ENCODE data around the gene PERCC1.

Gene PERCC1

DNA sequence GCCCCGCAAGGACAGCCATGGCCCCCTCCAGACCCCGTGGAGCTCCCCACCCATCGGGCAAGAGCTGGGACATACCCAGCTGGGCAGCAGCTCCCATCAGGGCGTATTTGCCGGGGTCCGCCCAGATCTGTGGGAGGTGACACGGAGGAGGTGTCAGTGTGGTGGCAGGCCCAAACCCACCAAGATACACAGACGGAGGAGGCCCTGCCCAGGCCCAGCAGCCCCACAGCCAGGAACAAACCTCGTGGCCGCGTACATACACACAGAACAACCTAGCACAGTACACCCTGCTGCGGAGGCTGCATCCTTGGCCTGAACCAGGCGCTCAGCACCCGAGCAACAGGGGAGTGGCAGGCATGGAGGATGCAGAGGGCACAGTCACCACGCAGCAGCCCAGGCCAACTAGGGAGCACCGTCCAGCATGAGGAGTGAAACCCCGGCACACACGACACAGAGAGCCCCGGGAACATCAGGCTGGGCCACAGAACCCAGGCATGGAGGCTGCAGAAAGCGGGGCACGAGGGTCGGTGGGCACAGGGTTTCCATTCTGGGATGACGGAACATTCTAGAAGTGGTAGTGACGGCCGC lies 18.4 kb downstream of the PERCC1 start:
- no peak for DNase-seq (ENCODE audit: low spot score)
- FAIRE-seq = no peak

DNA sequence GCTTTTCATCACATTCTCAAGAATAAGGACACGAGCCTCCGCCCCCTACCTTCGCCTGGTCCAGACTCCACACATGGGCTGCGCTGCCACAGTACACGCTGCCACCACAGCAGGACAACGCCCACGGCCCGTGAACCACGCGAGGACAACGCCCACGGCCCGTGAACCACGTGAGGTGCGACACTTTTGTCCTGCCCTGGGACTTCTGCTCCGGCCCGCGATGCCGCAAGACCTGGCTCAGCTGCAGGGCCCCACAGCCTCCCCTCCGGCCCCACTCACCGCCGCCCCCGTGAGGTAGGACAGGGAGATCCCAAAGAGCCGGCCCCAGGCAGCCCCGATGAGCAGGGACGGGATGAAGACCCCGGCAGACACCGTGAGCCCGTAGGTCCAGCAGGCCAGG lies 19.3 kb downstream of the PERCC1 start:
- no peak for FAIRE-seq
- no peak for DNase-seq (ENCODE audit: low spot score)

DNA sequence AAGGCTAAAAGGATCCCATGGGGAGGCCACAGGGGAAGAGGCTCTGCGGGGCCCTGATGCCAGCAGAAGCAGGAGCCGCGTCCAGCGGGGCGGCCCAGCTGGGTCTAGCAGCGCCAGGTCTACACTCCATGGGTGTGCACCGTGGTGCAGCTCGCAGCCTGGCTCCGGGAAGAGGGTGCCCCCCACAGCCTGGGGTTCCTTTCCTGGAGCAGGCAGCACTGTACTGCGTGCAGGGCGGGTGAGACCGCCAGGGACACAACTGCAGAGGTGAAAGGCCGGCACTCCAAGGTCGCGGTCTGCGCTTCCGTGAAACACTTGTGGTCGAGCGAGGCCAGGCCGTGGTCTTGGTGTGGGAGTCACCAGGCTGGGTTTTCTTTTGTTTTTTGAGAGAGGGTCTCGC lies 20.0 kb downstream of the PERCC1 start:
- no peak for DNase-seq (ENCODE audit: low spot score)

GRCh38 chr16:1451702-1452392 lies 21.0 kb downstream of the PERCC1 start:
- DNase-seq (ENCODE audit: low spot score) (no peak), FAIRE-seq (peak; percentile 52)

More for the DNA sequence above, 20.0 kb downstream of the PERCC1 start:
- no peak for FAIRE-seq

DNA sequence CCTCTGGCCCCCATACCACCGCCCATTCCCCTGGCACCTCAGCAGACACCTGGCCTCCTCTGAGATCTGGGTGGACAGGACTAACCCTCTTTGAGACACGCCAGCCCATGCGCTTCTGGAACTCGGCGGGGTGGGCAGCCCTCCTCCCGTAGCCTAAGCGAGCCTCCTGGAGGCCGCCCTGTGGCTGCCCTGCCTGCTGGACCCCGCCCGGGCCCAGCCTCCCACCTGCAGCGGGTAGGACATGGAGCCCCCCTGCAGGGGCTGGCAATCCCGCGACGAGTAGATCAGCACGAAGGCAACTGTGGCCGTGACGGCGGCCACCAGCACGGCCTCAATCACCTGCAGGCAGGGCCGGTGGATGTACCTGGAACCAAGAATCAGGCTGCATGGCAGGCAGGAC lies 21.7 kb downstream of the PERCC1 start:
- DNase-seq (ENCODE audit: low spot score) (no peak), FAIRE-seq (no peak)

- DNase-seq (ENCODE audit: low spot score) (no peak), FAIRE-seq (no peak)
Measured at GRCh38 chr16:1453316-1453715, 22.4 kb downstream of the PERCC1 start.

DNA sequence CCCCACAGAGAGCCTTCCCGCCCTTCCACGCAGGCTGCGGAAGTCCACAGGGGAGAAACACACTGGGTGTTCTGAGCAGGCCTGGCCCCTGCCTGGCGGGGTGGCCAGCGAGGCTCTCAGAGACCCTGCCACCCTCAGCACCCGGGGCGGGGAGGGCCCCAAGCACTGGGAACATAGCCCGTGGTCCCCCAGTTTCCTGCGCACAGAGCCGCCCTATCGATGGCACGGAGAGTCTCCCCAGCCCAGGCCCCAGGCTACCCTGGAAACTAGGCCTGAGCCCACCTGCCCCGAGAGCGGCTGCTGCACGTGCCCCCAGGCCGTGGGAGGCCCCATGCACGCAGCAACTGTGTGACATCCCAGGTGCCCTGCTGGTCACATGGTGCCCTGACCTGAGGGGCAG lies 23.7 kb downstream of the PERCC1 start:
- DNase-seq (ENCODE audit: low spot score) (no peak), FAIRE-seq (no peak)

DNA sequence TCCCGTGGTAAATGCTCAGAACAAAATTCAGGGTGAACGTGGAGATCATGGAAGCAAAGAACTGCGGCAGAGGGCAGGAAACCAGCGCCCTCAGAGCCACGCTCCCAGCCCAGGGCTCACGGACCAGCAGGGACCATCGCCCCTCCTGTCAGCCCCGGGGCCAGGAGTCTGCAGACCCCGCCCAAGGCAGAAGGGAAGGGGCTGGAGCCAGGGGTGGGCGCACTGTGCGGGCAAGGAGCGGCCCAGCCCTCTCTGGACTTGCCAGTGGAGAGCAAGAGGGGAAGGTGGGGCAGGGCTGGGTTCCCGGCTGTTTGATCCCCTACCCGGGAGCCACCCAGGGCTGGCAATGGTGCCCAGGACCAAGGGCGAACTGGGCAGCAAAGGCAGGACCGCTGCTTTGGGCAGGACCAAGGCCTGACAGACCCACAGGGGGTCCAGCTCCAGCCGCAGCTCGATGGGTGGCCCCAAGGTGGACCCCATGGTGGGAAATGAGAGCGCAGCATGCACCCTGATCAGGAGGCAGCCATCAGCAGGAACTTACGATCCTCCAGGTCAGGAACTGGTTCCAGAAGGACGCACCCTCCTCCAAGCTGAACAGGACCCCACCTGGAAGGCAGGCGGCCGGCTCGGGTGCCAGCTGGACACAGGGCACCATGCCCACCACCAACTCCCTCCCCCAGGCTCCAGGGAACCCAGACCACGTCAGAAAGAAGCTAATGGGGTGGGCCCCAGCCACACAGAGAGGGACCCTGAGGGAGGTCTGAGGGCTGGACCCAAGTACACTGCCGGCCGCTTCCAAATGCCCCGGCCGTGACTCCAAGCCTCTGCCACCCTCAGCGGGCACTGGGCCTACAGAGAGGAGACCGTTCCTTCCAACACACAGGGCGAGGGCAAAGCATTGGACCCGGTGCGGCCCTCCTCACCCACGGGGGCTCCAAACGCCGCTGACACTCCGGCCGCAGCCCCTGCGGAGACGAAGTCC lies 24.6 kb downstream of the PERCC1 start:
- FAIRE-seq = no peak
- no peak for DNase-seq (ENCODE audit: low spot score)

GRCh38 chr16:1456951-1457350 lies 26.1 kb downstream of the PERCC1 start:
- FAIRE-seq (no peak), DNase-seq (ENCODE audit: low spot score) (no peak)

DNA sequence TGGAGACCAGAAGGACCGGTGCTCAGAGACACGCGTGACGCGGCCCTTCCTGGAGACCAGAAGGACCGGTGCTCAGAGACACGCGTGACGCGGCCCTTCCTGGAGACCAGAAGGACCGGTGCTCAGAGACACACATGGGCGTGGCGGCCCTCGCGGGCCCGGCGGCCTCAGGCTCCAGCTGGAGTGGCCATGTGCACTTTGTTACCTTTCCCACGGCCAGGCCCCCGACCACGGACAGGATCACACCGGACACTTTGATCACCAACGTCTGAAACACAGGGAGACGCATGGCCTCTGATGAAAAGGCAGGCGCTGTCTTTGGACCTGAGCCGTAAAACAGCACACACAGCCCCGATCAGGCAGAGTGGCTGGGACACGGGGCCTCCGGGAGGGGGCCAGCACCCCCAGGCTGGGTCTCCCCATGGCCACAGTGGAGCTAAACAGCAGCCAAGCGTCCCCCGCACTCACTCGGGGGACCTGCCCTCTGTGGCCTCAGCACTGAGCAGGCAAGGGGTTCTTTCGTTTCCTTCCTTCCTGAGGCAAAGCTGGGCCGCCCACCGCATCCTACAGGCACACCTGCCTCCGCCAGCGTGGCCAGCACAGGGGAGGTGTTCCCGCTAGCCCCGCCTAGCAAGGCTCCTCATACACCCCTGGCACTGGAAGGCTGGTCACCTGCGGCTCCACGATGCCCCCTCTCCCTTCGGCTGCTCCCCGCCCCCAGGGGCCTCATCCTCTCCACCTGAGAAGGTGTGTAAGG lies 26.8 kb downstream of the PERCC1 start:
- FAIRE-seq (no peak), DNase-seq (ENCODE audit: low spot score) (no peak)

DNA sequence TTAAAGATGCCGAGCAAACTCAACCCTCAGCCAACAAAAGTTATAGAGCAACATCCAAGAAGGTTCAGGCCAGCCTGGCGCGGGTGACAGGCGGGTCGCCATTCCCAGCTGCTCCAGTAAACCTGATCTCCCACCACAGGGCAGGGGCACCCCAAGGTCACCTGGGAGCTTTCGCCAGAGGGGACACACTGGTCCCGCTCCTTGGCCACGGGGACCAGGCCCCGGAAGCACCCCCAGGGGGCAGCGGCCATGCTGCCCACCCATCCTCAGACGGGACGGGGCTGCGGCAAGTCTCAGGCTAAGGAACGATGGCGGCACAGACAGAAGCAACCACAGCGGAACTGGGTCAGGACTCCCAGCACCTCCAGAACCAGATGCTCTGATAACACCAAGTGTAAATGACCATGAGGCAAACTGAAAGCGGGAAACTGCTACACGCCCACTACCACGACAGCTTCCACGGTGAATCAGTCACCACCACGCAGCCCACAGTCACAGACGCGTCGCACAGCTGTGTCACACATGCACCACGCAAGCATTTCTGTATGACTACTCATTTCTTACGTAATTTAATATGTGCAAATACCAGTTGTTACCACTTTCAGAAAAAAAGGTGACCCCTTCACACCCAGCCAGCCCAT lies 27.6 kb downstream of the PERCC1 start:
- no peak for FAIRE-seq

GRCh38 chr16:1458977-1459341 lies 28.1 kb downstream of the PERCC1 start:
- FAIRE-seq (no peak), DNase-seq (ENCODE audit: low spot score) (no peak)

More for the DNA sequence above, 27.6 kb downstream of the PERCC1 start:
- no peak for DNase-seq (ENCODE audit: low spot score)

DNA sequence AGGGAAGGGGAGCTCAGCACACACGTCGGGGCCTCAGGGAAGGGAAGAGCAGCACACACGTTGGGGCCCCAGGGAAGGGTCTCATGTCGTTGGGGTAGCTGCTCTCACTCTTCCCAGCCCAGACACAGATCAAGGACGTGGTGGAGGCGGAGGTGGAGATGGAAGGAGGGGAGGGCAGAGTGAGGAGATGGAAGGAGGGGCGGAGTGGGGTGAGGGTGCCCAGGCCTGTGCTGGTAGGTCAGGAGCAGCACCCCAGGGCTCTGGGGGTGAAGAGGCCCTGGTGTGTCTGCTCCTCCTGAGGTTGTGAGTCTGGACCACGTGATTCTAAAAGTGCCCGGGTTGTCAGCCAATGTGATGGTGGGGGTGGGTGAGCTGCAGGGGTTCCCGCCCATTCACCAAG lies 29.1 kb downstream of the PERCC1 start:
- DNase-seq (ENCODE audit: low spot score) (no peak), FAIRE-seq (no peak)

GRCh38 chr16:1460602-1461138 lies 29.8 kb downstream of the PERCC1 start:
- FAIRE-seq (no peak), DNase-seq (ENCODE audit: low spot score) (no peak)

GRCh38 chr16:1461146-1461545 lies 30.3 kb downstream of the PERCC1 start:
- FAIRE-seq (no peak), DNase-seq (ENCODE audit: low spot score) (no peak)

DNA sequence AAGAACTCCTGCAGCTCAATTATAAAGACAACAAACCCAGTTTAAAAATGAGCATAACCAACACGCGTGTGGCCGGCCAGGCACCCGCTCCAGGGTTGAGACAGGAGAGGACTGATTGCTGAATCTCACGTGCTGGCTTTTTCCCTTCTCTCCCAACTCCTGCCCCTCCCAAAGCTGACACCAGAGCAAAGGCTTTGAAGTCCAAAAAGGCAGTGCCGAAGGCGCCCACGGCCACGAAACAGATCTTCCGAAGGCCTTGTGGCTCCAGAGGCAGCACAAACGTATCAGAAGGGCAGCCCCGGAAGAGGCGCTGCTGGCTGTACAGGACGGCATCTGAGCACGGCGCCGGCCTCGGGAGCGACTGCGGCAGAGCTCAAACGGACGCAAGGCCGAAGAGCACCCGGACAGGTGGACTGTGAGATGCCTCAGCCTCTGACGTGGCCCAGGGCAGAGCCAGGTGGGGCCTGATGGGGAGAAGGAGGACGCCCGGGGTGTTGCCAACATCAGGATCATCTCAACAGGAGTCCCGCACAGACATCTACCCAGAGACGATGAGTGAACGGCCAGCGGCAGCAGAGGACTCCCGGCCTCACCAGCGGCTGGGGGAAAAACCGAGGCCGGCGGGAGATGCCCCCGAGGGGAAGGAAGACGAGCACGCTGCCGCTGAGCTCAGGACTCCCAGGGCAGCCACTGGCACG lies 33.5 kb downstream of the PERCC1 start:
- DNase-seq (ENCODE audit: low spot score) (no peak), FAIRE-seq (no peak)

- FAIRE-seq (no peak), DNase-seq (ENCODE audit: low spot score) (no peak)
Measured at GRCh38 chr16:1464894-1465566, 34.2 kb downstream of the PERCC1 start.

GRCh38 chr16:1465567-1465915 lies 34.7 kb downstream of the PERCC1 start:
- no peak for FAIRE-seq
- DNase-seq (ENCODE audit: low spot score) = no peak

GRCh38 chr16:1466054-1466453 lies 35.2 kb downstream of the PERCC1 start:
- FAIRE-seq (peak; percentile 17), DNase-seq (ENCODE audit: low spot score) (no peak)
